NCI-H460 (cell line): ENCODE results near the gene GPT2. TPM values are rescaled to one million over a fixed set of nuclear protein-coding genes. Genes with fewer than 3 reads are reported as not detected.

Experiments
- DNase-seq: peaks from one replicate; pipeline ENCODE4 v3.0.0-alpha.2; 2016; ENCODE audit warnings: low read depth; ENCODE audit errors: extremely low read depth
- polyA plus RNA-seq: library from polyadenylated mRNA; depleted of rRNA; stranded (reverse); fragments of >200 nt; gene quantifications from 2 replicates; pipeline ENCODE4 v1.2.3, GENCODE V29; 2014; cell fraction: nucleus; rRNA removed
- total RNA-seq: library from RNA; depleted of rRNA; stranded (reverse); fragments of >200 nt; shearing (Covaris generic); gene quantifications from 2 replicates; pipeline ENCODE4 v1.2.3, GENCODE V29; 2014; rRNA removed

GPT2 gene, protein sequence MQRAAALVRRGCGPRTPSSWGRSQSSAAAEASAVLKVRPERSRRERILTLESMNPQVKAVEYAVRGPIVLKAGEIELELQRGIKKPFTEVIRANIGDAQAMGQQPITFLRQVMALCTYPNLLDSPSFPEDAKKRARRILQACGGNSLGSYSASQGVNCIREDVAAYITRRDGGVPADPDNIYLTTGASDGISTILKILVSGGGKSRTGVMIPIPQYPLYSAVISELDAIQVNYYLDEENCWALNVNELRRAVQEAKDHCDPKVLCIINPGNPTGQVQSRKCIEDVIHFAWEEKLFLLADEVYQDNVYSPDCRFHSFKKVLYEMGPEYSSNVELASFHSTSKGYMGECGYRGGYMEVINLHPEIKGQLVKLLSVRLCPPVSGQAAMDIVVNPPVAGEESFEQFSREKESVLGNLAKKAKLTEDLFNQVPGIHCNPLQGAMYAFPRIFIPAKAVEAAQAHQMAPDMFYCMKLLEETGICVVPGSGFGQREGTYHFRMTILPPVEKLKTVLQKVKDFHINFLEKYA
- total RNA-seq: 22.9 and 23.3 TPM in 2 replicates
- 45.3 and 49.2 TPM in 2 replicates for polyA plus RNA-seq

DNA sequence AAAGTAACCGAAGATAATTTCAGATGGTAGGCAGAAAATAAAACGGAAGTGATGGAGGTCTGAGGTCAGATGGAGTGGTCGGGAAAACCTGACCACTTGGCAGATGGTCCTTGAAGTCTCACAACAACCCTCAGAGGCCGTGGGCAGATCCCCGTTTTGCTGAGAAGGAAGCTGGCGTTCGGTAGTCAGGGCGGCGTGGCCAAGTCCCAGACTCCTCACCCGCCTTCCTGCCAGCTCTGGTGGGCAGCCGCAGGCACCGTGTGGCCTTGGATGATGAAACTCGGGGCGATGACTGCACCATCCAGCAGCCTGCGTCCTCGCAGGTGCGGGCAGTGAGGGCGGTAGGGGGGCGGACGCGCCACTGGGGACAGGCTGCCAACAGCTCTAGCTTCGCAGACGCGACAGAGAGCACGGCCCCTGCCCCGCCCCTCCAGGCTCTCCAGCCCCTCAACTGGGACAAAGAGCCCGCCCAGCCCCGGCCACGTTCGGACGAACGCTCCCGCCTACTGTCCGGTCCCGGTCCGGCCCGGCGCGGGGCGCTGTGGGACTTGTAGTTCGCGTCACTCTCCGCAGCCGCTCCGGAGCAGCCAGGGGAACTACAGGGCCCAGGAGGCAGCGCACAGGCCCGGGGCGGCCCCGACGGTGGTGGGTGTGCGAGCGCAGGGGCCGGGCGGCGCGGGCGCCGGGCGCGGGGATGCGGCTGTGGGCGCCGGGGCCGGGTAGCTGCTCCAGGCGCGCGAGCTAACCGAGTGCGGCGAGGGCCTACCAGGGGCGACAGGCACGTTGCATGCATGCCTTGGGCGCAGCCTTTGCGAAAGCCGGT lies at the start of gene GPT2:
Gene GPT2 (plus strand): TSS at position 673 of the 823 bp plus-strand sequence. CDS start 354 bp downstream, outside the sequence.
- peak; percentile 96 for DNase-seq

DNA sequence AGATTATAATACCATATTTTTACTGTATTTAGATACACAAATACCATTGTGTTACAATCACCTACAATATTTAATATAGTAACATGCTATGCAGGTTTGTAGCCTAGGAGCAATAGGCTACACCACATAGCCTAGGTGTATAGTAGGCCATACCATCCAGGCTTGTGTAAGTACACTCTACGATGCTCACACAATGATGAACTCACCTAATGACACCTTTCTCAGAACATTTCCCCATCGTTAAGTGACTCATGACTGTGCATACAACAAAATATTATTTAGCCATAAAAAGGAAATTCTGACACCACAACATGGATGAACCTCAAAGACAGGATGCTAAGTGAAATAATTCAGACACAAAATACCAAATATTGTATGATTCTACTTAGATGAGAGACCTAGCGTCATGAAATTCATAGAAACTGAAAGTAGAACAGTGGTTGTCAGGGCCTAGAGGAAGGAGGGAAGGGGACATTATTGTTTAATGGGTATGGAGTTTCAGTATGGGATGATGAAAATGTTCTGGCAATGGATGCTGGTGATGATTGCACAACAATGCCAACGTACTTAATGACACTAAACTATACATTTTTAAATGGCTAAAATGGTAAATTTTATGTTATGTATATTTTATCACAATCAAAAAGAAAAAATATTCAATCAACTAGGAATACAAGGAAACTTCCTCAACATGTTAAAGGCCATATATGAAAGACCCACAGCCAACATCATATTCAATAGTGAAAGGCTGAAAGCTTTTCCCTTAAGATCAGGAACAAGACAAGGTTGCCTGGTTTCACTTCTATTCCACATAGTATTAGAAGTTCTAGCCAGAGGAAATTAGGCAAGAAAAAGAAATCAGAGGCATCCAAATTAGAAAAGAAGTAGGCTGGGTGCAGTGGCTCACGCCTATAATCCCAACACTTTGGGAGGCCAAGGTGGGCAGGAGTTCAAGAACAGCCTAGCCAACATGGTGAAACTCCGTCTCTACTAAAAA lies 47.3 kb upstream of the GPT2 start:
- no peak for DNase-seq

DNA sequence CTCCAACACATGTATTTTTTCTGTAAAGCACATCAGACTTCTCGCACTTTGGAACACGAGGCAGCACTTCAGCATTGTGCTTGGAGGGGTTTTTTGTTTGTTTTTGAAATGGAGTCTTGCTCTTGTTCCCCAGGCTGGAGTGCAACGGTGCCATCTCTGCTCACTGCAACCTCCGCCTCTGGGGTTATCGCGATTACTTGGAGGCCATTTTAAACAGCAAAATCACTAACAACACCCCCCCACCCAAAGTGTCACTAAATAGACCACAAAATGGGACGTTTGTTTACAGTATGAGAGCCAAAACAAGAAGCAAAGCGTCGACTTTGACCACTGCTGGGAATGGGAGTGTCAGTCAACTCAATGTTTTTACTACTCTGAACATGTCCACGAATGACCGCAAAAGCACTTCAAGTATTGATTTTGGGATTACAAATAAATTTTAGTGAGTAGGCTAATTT lies 44.1 kb upstream of the GPT2 start:
- DNase-seq: no peak

GRCh38 chr16:46842192-46842895 lies 41.8 kb upstream of the GPT2 start:
- DNase-seq: no peak

GRCh38 chr16:46843898-46844642 lies 40.1 kb upstream of the GPT2 start:
- DNase-seq: no peak

- no peak for DNase-seq
These were observed 39.4 kb upstream of the GPT2 start for GRCh38 chr16:46844771-46845170.

GRCh38 chr16:46845952-46846351 lies 38.2 kb upstream of the GPT2 start:
- DNase-seq: no peak

DNA sequence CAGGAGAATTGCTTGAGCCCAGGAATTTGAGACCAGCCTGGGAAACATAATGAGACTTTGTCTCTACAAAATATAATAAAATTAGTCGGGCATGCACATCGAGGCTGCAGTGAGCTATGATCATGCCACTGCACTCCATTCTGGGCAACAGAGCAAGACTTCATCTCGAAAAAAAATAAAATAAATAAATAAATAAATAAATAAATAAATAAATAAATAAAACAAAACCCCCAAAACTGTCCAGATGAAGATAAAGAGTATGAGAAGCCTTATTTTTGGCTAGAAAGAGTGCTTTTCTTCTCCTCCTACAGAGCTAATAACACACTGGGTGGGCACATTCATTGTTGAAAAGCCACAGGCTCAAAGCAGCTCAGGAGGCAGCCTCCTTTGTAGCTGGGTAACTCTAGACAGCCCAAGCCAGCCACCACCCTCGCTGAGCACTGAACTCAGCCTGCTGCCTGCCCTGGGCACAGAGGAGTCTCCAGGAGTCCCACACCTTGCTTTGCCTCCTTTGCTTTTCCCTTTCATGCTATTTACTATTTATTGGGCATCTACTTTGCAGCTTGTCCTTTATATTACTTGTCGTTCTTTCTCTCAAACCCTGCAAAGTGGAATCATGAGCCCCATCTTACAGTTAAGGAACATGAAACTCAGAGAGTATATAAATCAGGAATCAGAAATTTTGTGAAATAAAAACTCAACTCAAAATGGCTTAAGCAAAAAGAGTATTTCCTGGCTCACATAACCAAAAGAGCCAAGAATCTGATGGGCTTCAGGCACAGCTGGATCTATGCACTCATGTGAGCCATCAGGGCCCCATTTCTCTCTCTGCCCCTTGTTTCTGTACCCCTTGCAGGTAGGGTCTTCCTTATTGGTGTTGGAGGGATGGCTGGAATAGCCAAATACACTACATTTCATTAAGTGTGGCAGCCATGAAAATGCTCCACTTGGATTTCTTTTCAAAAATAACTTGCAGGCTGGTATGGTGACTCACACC lies 35.1 kb upstream of the GPT2 start:
- no peak for DNase-seq

DNA sequence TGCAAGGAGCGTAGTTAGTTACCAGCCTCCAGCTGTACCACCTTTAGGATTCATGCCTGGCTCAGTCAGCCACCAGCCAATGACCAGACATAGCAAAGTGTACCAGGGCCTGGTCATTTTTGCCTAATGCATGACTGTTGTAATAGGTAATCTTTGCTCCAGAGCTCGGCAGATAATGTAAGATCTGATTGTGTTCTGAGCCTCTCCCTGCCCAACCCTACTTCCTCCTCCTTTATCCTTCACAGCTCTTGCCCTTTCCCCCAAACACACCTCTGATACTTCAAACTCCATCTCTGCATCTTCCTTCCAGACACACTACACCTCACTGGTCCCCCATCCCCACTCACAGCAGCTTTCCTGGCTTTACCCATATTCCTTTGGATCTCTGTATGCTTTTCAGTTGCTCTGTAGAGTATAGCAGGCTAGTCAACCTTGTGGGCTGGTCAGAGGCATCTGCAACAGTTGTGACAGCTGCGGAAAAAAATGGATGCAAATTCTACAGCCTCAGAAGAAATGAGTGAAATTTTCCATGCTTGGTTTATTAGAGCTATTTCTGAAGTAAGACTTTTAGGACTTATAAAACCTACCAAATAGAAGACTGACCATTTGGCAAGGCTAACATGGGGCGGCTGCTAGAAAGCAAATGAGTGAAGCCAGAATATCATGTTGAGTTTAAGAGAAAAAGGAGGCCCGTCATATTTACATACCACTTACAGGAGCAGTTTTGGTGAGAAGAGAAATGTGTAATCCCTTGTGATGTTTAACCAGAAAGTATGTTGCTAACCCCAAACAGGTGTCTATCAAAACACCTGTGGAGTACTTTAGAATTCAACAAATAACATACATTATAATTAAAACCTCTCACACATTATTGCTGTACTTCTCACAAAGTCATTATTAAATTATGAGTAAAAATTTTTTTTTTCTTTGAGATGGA lies 33.3 kb upstream of the GPT2 start:
- no peak for DNase-seq

GRCh38 chr16:46852130-46852529 lies 32.0 kb upstream of the GPT2 start:
- DNase-seq: no peak

DNA sequence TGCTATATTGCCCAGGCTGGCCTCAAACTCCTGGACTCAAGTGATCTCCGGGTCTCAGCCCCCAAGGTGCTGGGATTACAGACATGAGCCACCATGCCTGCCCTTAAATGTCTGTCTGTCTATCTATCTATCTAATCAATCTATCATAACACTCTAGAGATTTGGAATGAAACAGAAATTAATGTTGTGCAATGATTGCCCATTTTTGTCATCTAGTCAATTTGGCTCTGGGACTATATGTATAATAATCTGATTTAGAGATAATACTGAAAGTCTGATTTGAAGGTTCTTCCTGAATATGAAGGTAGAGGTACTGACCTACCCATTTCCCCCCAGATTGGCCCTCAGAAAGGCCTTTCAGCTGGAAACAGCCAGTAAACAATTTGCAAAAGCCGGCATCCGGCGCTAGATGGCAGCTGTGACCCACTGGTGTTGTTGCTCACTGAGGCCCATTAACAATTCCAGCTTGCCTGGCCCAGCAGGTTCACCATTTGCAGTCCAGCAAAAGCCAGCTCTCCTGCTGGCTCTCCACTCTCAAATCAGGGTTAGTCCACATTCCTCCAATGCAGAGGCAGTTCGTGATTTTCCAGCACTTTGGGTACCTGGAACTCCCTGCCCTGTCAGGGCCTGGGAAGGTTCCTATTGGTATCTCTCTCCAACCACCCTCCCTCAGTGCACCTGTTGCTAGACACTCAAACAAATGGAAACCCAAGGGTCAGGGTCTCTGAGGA lies 30.3 kb upstream of the GPT2 start:
- peak; percentile 72 for DNase-seq

DNA sequence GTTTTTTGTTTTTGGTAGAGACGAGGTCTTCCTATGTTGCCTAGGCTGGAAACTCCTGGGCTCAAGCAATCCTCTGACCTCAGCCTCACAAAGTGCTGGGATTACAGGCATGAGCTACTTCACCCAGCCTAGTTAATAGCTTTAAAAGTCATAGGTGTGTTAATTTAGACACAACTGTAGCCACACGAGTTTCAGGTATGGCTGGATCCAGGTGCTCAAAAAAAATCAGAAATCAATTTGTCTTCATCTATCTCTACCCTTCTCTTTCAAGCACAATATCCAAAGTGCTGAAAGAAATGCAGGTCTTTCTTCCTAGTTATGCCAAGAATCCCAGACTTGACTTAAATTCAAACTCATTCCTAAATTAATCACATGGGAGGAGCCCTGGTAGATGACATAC lies 29.3 kb upstream of the GPT2 start:
- DNase-seq: no peak

DNA sequence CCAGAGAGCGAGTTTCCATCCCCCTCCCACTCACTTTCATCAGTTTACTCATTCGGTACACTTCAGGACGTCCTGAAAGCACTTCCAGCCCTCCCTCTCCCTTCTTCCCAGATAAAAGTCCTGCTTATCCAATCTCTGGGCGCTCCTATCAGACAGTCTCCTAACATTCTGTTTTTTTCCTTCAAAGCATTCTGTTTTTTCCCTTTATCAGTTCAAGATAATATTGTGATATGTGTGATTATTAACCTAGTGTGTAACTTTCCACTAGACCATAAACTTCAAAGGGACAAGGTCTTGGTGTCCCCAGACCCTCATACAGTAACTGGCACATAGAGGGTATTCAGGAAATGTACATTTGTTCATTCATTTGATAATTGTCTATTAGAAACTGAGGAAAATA lies 28.8 kb upstream of the GPT2 start:
- no peak for DNase-seq

DNA sequence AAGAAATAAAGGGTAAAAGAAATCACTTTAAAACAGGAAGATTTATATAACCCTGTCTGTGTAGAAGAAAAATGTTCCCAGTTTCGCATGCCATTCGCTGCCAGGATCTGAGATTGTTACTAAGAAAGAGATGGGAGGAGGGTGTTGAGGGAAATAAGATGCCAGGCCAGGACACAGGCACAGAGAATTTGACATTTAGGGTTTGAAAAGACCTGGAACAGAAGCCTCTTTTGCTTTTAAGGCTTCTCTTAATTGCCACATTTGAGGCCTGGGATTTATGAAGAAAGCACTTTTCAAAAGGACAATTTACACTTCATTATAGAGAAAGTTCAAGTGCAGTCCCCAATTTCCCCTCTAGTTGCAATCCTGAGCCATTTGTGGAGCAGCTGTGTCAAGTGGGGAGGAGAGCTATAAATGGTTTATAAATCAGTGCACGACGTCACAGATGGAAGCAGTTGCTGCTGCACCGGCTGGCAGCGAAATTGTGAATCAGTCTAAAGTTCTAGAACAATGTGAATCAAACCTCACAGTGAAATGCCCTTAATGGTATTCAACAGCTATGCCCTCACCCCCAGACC lies 26.7 kb upstream of the GPT2 start:
- peak; percentile 16 for DNase-seq

DNA sequence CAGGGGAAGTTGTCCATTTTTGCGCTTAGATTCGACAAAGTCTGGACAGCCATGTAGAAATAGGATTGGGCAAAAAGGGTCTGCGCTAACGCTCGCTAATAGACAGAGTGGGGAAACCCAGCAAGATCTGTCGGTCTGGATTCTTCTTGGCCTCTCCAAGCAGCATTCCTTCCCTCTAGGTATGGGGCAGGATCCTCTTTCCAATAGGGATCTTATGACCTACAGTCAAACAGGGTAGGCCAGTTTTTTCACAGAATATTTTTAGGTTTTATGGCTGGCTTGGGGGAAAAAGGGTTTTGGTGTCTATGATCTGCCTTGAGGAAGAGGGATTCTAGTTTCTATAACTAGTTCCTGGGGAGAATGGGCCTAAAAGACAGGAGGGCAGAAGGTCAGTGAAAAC lies 26.0 kb upstream of the GPT2 start:
- DNase-seq: no peak
